Activated CD4-positive, alpha-beta T cell treated with anti-CD3 and anti-CD28 coated beads for 4 hours (primary cell): ENCODE results near the gene CORO1A.
A peak's percentile ranks its signal among the peaks of the same experiment; 100 is the strongest.
"Not testable (repeated sequence)": the region's sequence is repeated elsewhere in the genome, so short reads cannot be mapped to it uniquely, and the experiment has no call there.

ENCODE experiments used
- DNase-seq, 2 donors: peaks; one replicate each; pipeline ENCODE4 v3.0.0-alpha.2; 2020

The CORO1A gene

GRCh38 chr16:30173054-30173453 is 10.3 kb upstream of the CORO1A start:
- no peak for DNase-seq

GRCh38 chr16:30176876-30177275 is 6.5 kb upstream of the CORO1A start:
- not testable (repeated sequence) for DNase-seq

- DNase-seq, result no peak
These were observed 4.2 kb upstream of the CORO1A start for GRCh38 chr16:30179195-30179594.

- DNase-seq, result no peak
These were observed 3.5 kb upstream of the CORO1A start for GRCh38 chr16:30179931-30180330.

- DNase-seq, result no peak
These were observed 2.7 kb upstream of the CORO1A start for GRCh38 chr16:30180741-30181140.

- DNase-seq, result peak; percentile 57 to 70
These were observed 891 bp downstream of the CORO1A start for GRCh38 chr16:30184096-30184890.

GRCh38 chr16:30184891-30185682 is 1.7 kb downstream of the CORO1A start:
- peak in 1 of 2 donors; percentile 30 for DNase-seq

- peak; percentile 69 to 79 for DNase-seq
These were observed 2.5 kb downstream of the CORO1A start for GRCh38 chr16:30185683-30186421.

GRCh38 chr16:30186444-30186781 is 3.0 kb downstream of the CORO1A start:
- no peak for DNase-seq

GRCh38 chr16:30186782-30187555 is 3.6 kb downstream of the CORO1A start:
- DNase-seq, result peak; percentile 88 to 91

- DNase-seq, result no peak
These were observed 4.1 kb downstream of the CORO1A start for GRCh38 chr16:30187556-30187865.

- DNase-seq, result no peak
These were observed 4.7 kb downstream of the CORO1A start for GRCh38 chr16:30187971-30188561.

GRCh38 chr16:30191158-30191557 is 7.8 kb downstream of the CORO1A start:
- not testable (repeated sequence) for DNase-seq

GRCh38 chr16:30193098-30193497 is 9.7 kb downstream of the CORO1A start:
- not testable (repeated sequence) for DNase-seq

- not testable (repeated sequence) for DNase-seq
These were observed 10.2 kb downstream of the CORO1A start, which contains the start of the genes BOLA2B and SLX1A for GRCh38 chr16:30193615-30194014. TSS of gene BOLA2B (minus strand) at chr16:30193666. CDS start at chr16:30193595, 71 bp downstream. TSS of gene SLX1A (plus strand) at chr16:30193875. CDS start at chr16:30194085, 210 bp downstream.

GRCh38 chr16:30194172-30194925 is 10.9 kb downstream of the CORO1A start:
- DNase-seq, result not testable (repeated sequence)

- not testable (repeated sequence) for DNase-seq
These were observed 13.6 kb downstream of the CORO1A start for GRCh38 chr16:30197001-30197400.

- DNase-seq, result not testable (repeated sequence)
These were observed 15.6 kb downstream of the CORO1A start, which contains the start of gene SULT1A3 for GRCh38 chr16:30199049-30199448. TSS of gene SULT1A3 (plus strand) at chr16:30199255. CDS start at chr16:30200729, 1,474 bp downstream.

GRCh38 chr16:30199608-30200343 is 16.4 kb downstream of the CORO1A start:
- DNase-seq, result not testable (repeated sequence)

- not testable (repeated sequence) for DNase-seq
These were observed 22.3 kb downstream of the CORO1A start for GRCh38 chr16:30205541-30206236.
